DMS53 treated with DMSO at 0.1 percent for 48 hours (cell line): Measurements from ENCODE around the gene ZC2HC1B.
"Not testable (repeated sequence)": the region's sequence is repeated elsewhere in the genome, so short reads cannot be mapped to it uniquely, and the experiment has no call there.

ENCODE experiments used
- DNase-seq: peaks from one replicate; lab custom pipeline; 2025; ENCODE audit not compliant: unreplicated experiment; lab: John Stamatoyannopoulos, UW

Gene ZC2HC1B, protein sequence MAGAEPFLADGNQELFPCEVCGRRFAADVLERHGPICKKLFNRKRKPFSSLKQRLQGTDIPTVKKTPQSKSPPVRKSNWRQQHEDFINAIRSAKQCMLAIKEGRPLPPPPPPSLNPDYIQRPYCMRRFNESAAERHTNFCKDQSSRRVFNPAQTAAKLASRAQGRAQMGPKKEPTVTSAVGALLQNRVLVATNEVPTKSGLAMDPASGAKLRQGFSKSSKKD

DNA sequence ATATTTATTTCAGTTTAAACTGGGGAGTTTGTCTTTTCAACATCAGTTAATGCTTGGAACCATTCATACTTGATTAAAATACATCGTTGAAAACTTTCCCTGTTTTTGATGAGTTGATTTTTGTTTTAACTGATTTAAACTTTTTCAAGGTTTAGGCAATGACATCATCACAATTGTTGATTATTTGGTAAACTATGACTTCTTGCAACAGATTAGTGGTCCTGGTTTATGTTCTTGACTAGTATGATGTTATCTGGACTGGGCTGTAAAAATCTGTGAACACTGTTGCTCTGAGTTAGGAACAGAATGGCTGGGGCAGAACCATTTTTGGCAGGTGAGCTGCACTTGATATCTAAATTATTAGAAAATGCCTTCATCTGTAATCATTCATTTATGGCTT lies at the start of gene ZC2HC1B:
Gene ZC2HC1B, plus strand, starts transcription at position 241 of the 400 bp plus-strand sequence. Its CDS starts 66 bp downstream, at position 307.
- DNase-seq: no peak

GRCh38 chr6:143817621-143818020 lies 46.7 kb upstream of the ZC2HC1B start:
- no peak for DNase-seq

DNA sequence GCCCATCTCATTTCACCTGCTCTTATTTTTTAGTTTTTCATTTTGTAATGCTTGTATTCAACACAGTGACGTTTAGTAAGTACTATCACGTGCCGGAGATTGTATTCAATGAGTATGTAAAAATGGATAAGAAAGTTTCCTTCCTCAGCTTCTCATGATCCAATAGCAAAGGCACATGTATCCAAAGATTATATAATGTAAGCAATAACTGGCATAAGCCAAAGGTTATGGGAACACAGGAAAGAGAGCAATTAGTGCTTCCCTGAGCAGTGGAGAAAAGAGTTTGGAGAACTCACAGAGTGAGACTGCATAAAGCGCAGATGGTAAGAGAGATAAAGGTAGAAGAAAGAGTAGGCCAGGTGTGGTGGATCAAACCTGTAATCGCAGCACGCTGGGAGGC lies 42.9 kb upstream of the ZC2HC1B start:
- no peak for DNase-seq

- DNase-seq: no peak
Measured at GRCh38 chr6:143822584-143823024, 41.7 kb upstream of the ZC2HC1B start.

DNA sequence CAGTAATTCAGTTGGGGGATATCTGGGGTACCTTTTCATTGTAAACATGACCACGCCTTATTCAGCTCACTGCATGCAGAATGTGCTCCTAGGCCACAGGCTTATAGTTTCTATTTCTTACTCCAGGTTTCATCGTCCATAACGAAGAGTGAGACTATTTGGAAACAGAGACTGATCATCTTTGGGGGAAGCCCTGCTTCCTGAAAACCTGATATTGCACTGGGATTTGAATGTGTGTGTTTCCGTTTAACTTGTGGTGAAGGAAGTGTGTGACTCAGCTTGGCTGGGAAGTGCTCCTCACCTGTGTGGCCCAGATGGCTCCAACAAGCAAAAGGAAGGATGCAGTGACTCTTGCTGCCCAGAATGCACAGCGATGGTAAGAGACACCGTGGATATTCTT lies 40.7 kb upstream of the ZC2HC1B start:
- no peak for DNase-seq

GRCh38 chr6:143828572-143828971 lies 35.7 kb upstream of the ZC2HC1B start:
- no peak for DNase-seq

- no peak for DNase-seq
Measured at GRCh38 chr6:143836150-143836549, 28.1 kb upstream of the ZC2HC1B start.

- no peak for DNase-seq
Measured at GRCh38 chr6:143838395-143838794, 25.9 kb upstream of the ZC2HC1B start.

GRCh38 chr6:143839196-143839595 lies 25.1 kb upstream of the ZC2HC1B start:
- no peak for DNase-seq

DNA sequence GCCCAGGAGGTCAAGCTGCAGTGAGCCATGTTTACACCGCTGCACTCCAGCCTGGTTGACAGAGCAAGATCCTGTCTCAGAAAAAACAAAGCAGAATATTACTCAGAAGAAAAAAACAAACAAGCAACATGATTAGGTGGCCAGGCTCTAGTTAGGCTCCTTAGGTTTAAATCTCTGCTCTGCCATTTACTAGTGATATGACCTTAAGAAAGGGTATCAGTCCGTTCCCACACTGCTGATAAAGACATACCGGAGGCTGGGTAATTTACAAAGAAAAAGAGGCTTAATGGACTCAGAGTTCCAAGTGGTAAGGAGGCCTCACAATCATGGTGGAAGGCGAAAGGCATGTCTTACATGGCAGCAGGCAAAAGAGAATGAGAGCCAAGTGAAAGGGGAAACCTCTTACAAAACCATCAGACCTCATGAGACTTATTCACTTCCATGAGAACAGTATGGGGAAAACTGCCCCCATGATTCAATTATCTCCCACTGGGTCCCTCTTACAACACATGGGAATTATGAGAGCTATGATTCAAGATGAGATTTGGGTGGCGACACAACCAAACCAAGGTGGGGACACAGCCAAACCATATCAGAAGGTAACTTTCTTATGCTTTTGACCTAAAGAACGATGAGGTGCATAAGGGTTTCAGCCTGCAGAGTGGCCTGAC lies 23.5 kb upstream of the ZC2HC1B start:
- DNase-seq: no peak

- peak; percentile 4 for DNase-seq
Measured at GRCh38 chr6:143842461-143842901, 21.8 kb upstream of the ZC2HC1B start.

DNA sequence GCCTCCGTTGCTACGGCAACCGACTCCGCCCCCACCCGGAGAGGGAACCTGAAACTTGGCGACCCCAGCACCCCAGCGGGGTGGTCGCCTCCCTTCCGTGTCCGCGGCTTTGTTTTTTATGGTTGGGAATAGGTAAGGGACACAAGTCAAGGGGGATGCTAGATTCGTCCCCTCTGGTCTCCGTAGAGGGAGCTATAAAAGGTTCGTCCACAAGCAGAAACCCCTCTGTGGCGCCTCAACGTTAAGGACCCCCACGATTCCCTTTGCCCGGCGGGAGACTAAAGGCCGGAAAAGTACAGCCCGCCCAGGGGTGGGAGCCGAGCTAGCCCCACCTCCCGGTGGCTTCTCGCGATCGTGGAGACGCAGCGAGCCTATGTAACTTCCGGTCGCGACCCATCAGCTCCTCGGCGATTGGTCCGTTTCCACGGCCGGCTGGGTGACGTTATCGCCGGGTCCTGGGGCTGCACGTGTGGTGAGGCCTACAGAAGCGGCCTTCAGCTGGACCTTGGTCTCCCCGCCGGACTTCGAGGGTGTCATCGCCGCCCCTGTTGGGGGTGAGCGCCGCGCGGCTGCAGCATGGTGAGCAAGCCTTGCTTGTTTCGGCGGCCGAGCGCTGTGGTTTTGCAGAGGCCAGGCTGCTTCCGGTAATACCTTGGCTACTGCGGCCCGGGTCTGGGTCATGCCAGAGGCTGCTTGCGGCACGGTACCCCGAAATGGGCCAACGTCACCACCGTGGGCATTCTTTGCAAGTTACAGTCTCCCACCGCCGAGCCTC lies 21.2 kb upstream of the ZC2HC1B start, which contains the start of gene LTV1:
Gene LTV1, plus strand, starts transcription at position 437 of the 775 bp plus-strand sequence. Its CDS starts 140 bp downstream, at position 577.
- peak; percentile 76 for DNase-seq

DNA sequence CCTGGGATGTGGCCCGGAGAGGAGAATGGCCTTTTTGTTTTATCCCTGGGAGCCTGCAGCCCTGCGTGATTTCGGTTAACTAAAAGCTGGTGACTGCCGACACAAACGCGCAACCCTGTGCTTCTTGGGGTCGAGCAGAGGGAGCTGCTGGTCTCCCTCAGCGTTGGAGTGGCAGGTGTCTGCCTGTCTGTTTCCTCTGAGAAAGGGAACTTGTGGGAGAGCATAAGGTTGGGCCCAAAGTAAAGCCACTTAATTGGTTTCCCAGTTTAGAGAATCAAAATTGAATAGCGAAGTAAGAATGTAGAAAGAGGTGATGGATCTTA lies 20.6 kb upstream of the ZC2HC1B start:
- DNase-seq: no peak

DNA sequence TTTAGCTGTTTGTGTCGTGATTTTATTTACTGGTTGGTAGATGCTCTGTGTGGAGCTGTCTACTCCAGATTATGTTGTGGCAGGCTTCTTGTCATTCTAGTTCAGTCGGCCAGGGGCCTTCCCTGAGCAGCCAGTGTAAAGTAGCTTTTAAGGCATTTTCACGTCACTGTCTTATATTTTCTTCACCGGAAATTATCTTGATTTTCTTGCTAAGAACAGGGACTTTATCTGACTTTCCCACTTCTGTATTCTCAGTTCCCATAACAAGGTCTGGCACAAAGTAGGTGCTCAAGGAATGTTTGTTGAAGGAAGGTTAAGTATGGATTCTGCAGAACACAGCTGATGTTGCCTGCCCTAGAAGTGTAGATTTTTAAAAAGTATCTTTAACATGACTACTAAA lies 20.3 kb upstream of the ZC2HC1B start:
- DNase-seq: no peak

GRCh38 chr6:143845033-143845432 lies 19.2 kb upstream of the ZC2HC1B start:
- no peak for DNase-seq

GRCh38 chr6:143851706-143852105 lies 12.6 kb upstream of the ZC2HC1B start:
- not testable (repeated sequence) for DNase-seq

- DNase-seq: not testable (repeated sequence)
Measured at GRCh38 chr6:143855057-143855456, 9.2 kb upstream of the ZC2HC1B start.

DNA sequence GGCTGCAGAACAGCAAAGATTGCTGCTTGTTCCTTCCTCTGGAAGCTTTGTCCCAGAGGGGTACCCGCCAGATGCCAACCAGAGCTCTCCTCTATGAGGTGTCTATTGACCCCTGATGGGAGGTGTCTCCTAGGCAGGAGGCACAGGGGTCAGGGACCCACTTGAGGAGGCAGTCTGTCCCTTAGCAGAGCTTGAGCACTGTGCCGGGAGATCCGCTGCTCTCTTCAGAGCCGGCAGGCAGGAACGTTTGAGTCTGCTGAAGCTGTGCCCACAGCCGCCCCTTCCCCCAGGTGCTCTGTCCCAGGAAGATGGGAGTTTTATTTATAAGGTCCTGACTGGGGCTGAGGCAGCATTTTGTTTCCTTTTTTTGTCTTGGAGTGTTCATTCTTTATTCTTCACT lies 7.5 kb upstream of the ZC2HC1B start:
- DNase-seq: not testable (repeated sequence)

DNA sequence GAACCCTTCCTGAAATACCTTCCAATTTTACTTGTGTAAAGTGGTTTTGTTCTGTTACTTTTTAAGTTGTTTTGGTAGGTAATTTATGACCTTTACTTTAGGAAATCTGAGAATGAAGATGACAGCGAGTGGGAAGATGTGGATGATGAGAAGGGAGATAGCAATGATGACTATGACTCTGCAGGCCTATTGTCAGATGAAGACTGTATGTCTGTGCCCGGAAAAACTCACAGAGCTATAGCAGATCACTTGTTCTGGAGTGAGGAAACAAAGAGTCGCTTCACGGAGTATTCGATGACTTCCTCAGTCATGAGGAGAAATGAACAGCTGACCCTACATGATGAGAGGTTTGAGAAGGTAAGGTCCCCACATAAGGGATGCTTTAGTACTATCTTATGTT lies 6.6 kb upstream of the ZC2HC1B start:
- DNase-seq: no peak

- no peak for DNase-seq
Measured at GRCh38 chr6:143859891-143860660, 4.2 kb upstream of the ZC2HC1B start.

GRCh38 chr6:143863771-143864170 lies 503 bp upstream of the ZC2HC1B start:
- no peak for DNase-seq
